ENCODE results near the gene FCRL2. TPM values are rescaled to one million over a fixed set of nuclear protein-coding genes. Genes with fewer than 3 reads are reported as not detected.

The FCRL2 gene
- total and polyA plus RNA-seq, 5 donors, result not detected

GRCh38 chr1:157704878-157705277, 72.1 kb downstream of the FCRL2 start:
- H3K4me1 ChIP-seq (ENCODE audit: control insufficient read depth, insufficient read depth, low read length), result no peaks in the 10 kb centered on the region
- intact Hi-C loops (cut with DNase I), result no loop called here

DNA sequence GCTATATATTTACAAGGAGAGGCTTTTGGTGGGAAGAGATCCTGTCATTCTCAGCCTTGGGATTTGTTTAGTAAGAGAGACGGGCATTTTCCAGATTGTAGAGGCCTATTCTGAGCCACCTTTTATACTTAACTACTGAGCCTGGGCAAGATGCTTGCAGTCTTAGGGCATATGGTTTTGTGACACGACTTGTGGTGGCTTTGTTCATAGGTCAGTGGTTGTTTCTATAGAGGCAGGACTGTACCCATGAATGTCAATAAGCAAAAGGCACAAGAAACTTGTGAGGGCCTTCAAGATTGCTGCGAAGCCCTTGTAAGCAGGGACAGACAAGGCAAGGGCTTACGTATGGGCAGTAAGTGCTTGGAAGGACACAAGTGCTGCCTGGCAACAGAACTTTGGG, 73.0 kb downstream of the FCRL2 start:
- 78% methylated on average over 4 of the region's 4 CpGs for WGBS
- intact Hi-C loops (cut with DNase I), result no loop called here
- Histone ChIP-seq H3K27me3 (ENCODE audit: control insufficient read depth, insufficient read depth) (no peaks in the 10 kb centered on the region), H3K4me3 (ENCODE audit: low read length) (no peak overlapping the region), H3K4me1 (ENCODE audit: control insufficient read depth, insufficient read depth, low read length) (no peaks in the 10 kb centered on the region), H3K9me3 (ENCODE audit: control insufficient read depth, low read length) (no peaks in the 10 kb centered on the region), H3K27ac (ENCODE audit: low read length) (no peak overlapping the region)
- no peak for DNase-seq
- no peak for ATAC-seq

More at GRCh38 chr1:157704878-157705277, 72.1 kb downstream of the FCRL2 start:
- H3K4me3 ChIP-seq (ENCODE audit: low read length), result no peak overlapping the region
- H3K27ac ChIP-seq (ENCODE audit: low read length), result no peak overlapping the region
- H3K9me3 ChIP-seq (ENCODE audit: control insufficient read depth, low read length), result no peaks in the 10 kb centered on the region
- DNase-seq (no peak), ATAC-seq (no peak)
- no peaks in the 10 kb centered on the region for H3K27me3 ChIP-seq (ENCODE audit: control insufficient read depth, insufficient read depth)

- Histone ChIP-seq H3K4me3 (ENCODE audit: low read length) (no peak overlapping the region), H3K27me3 (ENCODE audit: control insufficient read depth, insufficient read depth) (no peaks in the 10 kb centered on the region), H3K9me3 (ENCODE audit: control insufficient read depth, low read length) (no peaks in the 10 kb centered on the region), H3K27ac (ENCODE audit: low read length) (no peak overlapping the region), H3K4me1 (ENCODE audit: control insufficient read depth, insufficient read depth, low read length) (no peaks in the 10 kb centered on the region)
- WGBS, result 75% methylated on average over 5 of the region's 5 CpGs
- ATAC-seq, result no peak
- no peak for DNase-seq
- intact Hi-C loops (cut with DNase I), result no loop called here
Observed at GRCh38 chr1:157702308-157702825, 74.6 kb downstream of the FCRL2 start.

- no peak within 1 kb of the TSS for H3K4me3 ChIP-seq (ENCODE audit: low read length)
- no peaks in the 10 kb centered on the region for H3K9me3 ChIP-seq (ENCODE audit: control insufficient read depth, low read length)
- 81% methylated on average over 4 of the region's 4 CpGs for WGBS
- ATAC-seq (no peak), DNase-seq (no peak)
- intact Hi-C loops (cut with DNase I), result no loop called here
- no peak within 1 kb of the TSS for H3K27ac ChIP-seq (ENCODE audit: low read length)
- H3K4me1 ChIP-seq (ENCODE audit: control insufficient read depth, insufficient read depth, low read length), result no peaks in the 10 kb centered on the region
- H3K27me3 ChIP-seq (ENCODE audit: control insufficient read depth, insufficient read depth), result no peaks in the 10 kb centered on the region
Observed at GRCh38 chr1:157700732-157701131, 76.2 kb downstream of the FCRL2 start, which contains the start of gene FCRL3. Gene FCRL3 (minus strand): TSS chr1:157700769. CDS start chr1:157700489, 280 bp downstream.

DNA sequence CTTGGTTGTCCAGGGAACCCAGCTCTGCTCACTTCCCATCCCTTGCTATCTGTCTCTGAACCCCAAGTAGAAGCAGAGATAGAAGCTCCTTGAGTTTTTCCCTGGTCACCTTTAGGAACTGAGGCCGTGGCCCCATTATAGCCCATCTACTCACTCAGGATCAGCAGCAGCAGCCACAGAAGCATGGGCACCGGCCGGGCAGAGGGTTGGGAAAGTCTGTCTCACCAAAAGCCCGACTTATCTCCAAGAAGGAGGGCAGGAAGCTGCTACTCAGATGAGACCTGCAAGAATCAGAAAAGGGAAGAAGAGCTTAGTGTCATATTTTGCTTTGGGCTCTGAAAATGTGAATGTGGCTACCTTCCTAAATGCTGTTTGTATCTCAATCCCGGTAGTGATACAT, 76.6 kb downstream of the FCRL2 start:
- intact Hi-C loops (cut with DNase I), result no loop called here
- no peak for ATAC-seq
- 77% methylated on average over 5 of the region's 5 CpGs for WGBS
- DNase-seq, result no peak
- Histone ChIP-seq H3K27me3 (ENCODE audit: control insufficient read depth, insufficient read depth) (no peaks in the 10 kb centered on the region), H3K4me1 (ENCODE audit: control insufficient read depth, insufficient read depth, low read length) (no peaks in the 10 kb centered on the region), H3K4me3 (ENCODE audit: low read length) (no peak overlapping the region), H3K9me3 (ENCODE audit: control insufficient read depth, low read length) (no peaks in the 10 kb centered on the region), H3K27ac (ENCODE audit: low read length) (no peak overlapping the region)

DNA sequence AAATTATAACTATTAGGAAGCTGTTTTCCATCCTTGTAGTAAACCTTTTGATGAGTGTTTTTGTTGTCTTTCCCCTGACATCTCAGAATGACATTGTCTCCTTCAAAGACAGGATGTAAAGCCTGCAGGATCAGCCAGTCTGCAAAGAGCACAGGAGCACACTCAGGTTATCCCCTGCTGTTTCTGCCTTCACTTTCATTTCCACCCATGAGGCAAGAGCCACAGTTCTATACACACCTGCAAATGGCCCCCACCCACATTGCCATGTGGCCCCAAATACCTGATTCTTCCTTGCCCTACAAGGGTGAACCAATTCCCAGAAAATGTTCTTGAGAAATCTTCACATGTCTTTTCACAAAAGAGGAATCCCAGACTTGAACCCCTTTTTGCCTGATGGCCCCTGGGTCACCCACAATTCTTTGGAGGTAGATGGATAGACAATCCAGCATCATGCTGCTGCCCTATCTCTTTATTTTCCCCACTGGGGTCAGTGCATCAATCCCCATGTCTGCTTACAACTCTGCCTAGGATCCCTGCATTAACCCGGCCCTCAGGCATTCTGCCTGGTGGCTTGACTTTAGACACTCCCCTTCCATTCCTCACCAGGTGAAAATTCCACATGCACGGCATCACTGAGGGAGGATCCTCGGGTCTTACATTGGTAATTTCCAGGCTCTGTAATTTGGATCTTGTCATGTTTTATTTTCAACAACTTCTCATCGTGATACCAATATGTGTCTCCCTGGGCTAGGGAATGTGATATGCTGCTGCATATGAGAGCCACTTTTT, 79.0 kb downstream of the FCRL2 start:
- no peak overlapping the region for H3K27ac ChIP-seq (ENCODE audit: low read length)
- ATAC-seq, result no peak

GRCh38 chr1:157696966-157697628, 79.8 kb downstream of the FCRL2 start:
- 45% methylated on average over 4 of the region's 4 CpGs for WGBS
- H3K27ac ChIP-seq (ENCODE audit: low read length), result no peak overlapping the region

More for the DNA sequence above, 79.0 kb downstream of the FCRL2 start:
- intact Hi-C loops (cut with DNase I), result no loop called here
- no peak for DNase-seq
- no peak overlapping the region for H3K4me3 ChIP-seq (ENCODE audit: low read length)
- H3K4me1 ChIP-seq (ENCODE audit: control insufficient read depth, insufficient read depth, low read length), result no peaks in the 10 kb centered on the region
- no peaks in the 10 kb centered on the region for H3K9me3 ChIP-seq (ENCODE audit: control insufficient read depth, low read length)
- WGBS, result 66% methylated on average over 4 of the region's 4 CpGs
- no peaks in the 10 kb centered on the region for H3K27me3 ChIP-seq (ENCODE audit: control insufficient read depth, insufficient read depth)

More at GRCh38 chr1:157696966-157697628, 79.8 kb downstream of the FCRL2 start:
- intact Hi-C loops (cut with DNase I), result no loop called here
- H3K4me3 ChIP-seq (ENCODE audit: low read length), result no peak overlapping the region
- no peaks in the 10 kb centered on the region for H3K9me3 ChIP-seq (ENCODE audit: control insufficient read depth, low read length)
- H3K4me1 ChIP-seq (ENCODE audit: control insufficient read depth, insufficient read depth, low read length), result no peaks in the 10 kb centered on the region
- no peak for DNase-seq
- ATAC-seq, result no peak
- no peaks in the 10 kb centered on the region for H3K27me3 ChIP-seq (ENCODE audit: control insufficient read depth, insufficient read depth)

Other genes starting within 250 kb of the FCRL2 start
- under 1 TPM in 3 of 4 donors, not detected in 1; 0.08 to 0.32 (median 0.11) TPM for gene FCRL5, start 224.6 kb downstream of the FCRL2 start, total RNA-seq
- not detected for gene FCRL5, start 224.6 kb downstream of the FCRL2 start, polyA plus RNA-seq
- gene FCRL4, start 179.0 kb downstream of the FCRL2 start, total RNA-seq, result not detected
- gene FCRL4, start 179.0 kb downstream of the FCRL2 start, polyA plus RNA-seq, result not detected
- under 1 TPM in 1 of 4 donors, not detected in 3; 0.08 TPM for gene FCRL3, start 76.4 kb downstream of the FCRL2 start, total RNA-seq
- gene FCRL3, start 76.4 kb downstream of the FCRL2 start, polyA plus RNA-seq, result not detected
- not detected for gene FCRL1, start 43.0 kb upstream of the FCRL2 start, total RNA-seq
- gene FCRL1, start 43.0 kb upstream of the FCRL2 start, polyA plus RNA-seq, result not detected
- gene CD5L, start 64.7 kb upstream of the FCRL2 start, total RNA-seq, result under 1 TPM in 2 of 4 donors, not detected in 2; 0.24 to 0.42 TPM
- gene CD5L, start 64.7 kb upstream of the FCRL2 start, polyA plus RNA-seq, result 0.29 TPM
- gene KIRREL1, start 216.5 kb upstream of the FCRL2 start, total RNA-seq, result 10 to 100 TPM; 11.7 to 19.0 (median 15.6) TPM
- 6.0 TPM for gene KIRREL1, start 216.5 kb upstream of the FCRL2 start, polyA plus RNA-seq

All from right cardiac atrium (tissue), 5 donors.